HEK293T (cell line): ENCODE measurements around the gene POFUT2.

Source experiments
- CTCF ChIA-PET: fragments of 350-600 bp; formaldehyde crosslinking; extraction: SDS; loops from one replicate; lab custom pipeline; 2021; ENCODE audit warnings: antibody characterized with exemption, inconsistent platforms; lab: Yijun Ruan, JAX
- POLR2A ChIA-PET: fragments of 350-600 bp; formaldehyde crosslinking; extraction: SDS; loops from one replicate; lab custom pipeline; 2020; ENCODE audit warnings: antibody characterized with exemption, inconsistent platforms; lab: Yijun Ruan, JAX
- DNase-seq: peaks from one replicate; pipeline ENCODE4 v3.0.0; 2012; ENCODE audit warnings: mixed read lengths; ENCODE audit errors: extremely low spot score
- ARNT ChIP-seq: fragments of 450-650 bp; IDR thresholded peaks from 2 replicates; pipeline ENCODE4 v1.6.1; 2017; ENCODE audit warnings: mild to moderate bottlenecking
- BHLHE40 ChIP-seq: fragments of 450-650 bp; IDR thresholded peaks from 2 replicates; pipeline ENCODE4 v1.6.1; 2016; ENCODE audit warnings: mild to moderate bottlenecking, moderate library complexity, borderline replicate concordance
- CTBP1 ChIP-seq: fragments of 450-650 bp; IDR thresholded peaks from 2 replicates; pipeline ENCODE4 v1.6.1; 2016; ENCODE audit warnings: borderline replicate concordance
- ELF4 ChIP-seq: fragments of 450-650 bp; IDR thresholded peaks from 2 replicates; pipeline ENCODE4 v1.6.1; 2017; ENCODE audit warnings: antibody characterized with exemption
- FOXA1 ChIP-seq: fragments of 450-650 bp; IDR thresholded peaks from 2 replicates; pipeline ENCODE4 v1.6.1; 2016; ENCODE audit warnings: mild to moderate bottlenecking
- FOXK2 ChIP-seq: fragments of 450-650 bp; IDR thresholded peaks from 2 replicates; pipeline ENCODE4 v1.6.1; 2016; ENCODE audit warnings: mild to moderate bottlenecking
- FOXM1 ChIP-seq: fragments of 450-650 bp; IDR thresholded peaks from 2 replicates; pipeline ENCODE4 v1.6.1; 2017; ENCODE audit warnings: mild to moderate bottlenecking, borderline replicate concordance
- HDGF ChIP-seq: fragments of 450-650 bp; IDR thresholded peaks from 2 replicates; pipeline ENCODE4 v1.6.1; 2017; ENCODE audit warnings: antibody characterized with exemption, borderline replicate concordance
- L3MBTL2 ChIP-seq: fragments of 450-650 bp; conservative IDR thresholded peaks from 2 replicates; pipeline ENCODE4 v1.6.1; 2016; ENCODE audit warnings: mild to moderate bottlenecking
- LEF1 ChIP-seq: fragments of 450-650 bp; IDR thresholded peaks from 2 replicates; pipeline ENCODE4 v1.6.1; 2017; ENCODE audit warnings: mild to moderate bottlenecking, borderline replicate concordance
- NFRKB ChIP-seq: fragments of 450-650 bp; IDR thresholded peaks from 2 replicates; pipeline ENCODE4 v1.6.1; 2016; ENCODE audit warnings: mild to moderate bottlenecking, moderate library complexity
- PKNOX1 ChIP-seq: fragments of 450-650 bp; IDR thresholded peaks from 2 replicates; pipeline ENCODE4 v1.6.1; 2016
- SP1 ChIP-seq: fragments of 450-650 bp; IDR thresholded peaks from 2 replicates; pipeline ENCODE4 v1.6.1; 2017
- SUZ12 ChIP-seq: fragments of 450-650 bp; IDR thresholded peaks from 2 replicates; pipeline ENCODE4 v1.6.1; 2016; ENCODE audit warnings: mild to moderate bottlenecking
- TARDBP ChIP-seq: fragments of 450-650 bp; IDR thresholded peaks from 2 replicates; pipeline ENCODE4 v1.6.1; 2016
- ZNF384 ChIP-seq: fragments of 450-650 bp; IDR thresholded peaks from 2 replicates; pipeline ENCODE4 v1.6.1; 2016

The POFUT2 gene

GRCh38 chr21:45286671-45287437 lies 841 bp downstream of the POFUT2 start:
- CTCF ChIA-PET, result no interaction called here
- TF ChIP-seq FOXA1 (no peak), BHLHE40 (no peak), HDGF (no peak), ARNT (no peak), TARDBP (no peak), PKNOX1 (no peak), LEF1 (no peak), ZNF384 (no peak), CTBP1 (no peak), FOXK2 (no peak), FOXM1 (no peak), ELF4 (no peak), SP1 (no peak)
- POLR2A ChIA-PET, result interaction anchor here (0.9 kb wide), 1 partner anchor 332 kb away, joined by 3 read pairs; no protein-coding TSS in a partner anchor
- no peak for DNase-seq

GRCh38 chr21:45285266-45285931 lies 2.3 kb downstream of the POFUT2 start:
- DNase-seq, result no peak
- CTCF ChIA-PET, result no interaction called here
- POLR2A ChIA-PET, result no interaction called here
- TF ChIP-seq ELF4, result no peak
- TF ChIP-seq LEF1, result no peak
- no peak for TF ChIP-seq SP1
- no peak for TF ChIP-seq FOXA1
- no peak for TF ChIP-seq ARNT
- TF ChIP-seq CTBP1, result no peak
- no peak for TF ChIP-seq FOXM1
- no peak for TF ChIP-seq TARDBP
- TF ChIP-seq HDGF, result no peak
- no peak for TF ChIP-seq ZNF384

GRCh38 chr21:45284456-45284741 lies 3.3 kb downstream of the POFUT2 start:
- TF ChIP-seq HDGF (no peak), CTBP1 (no peak), PKNOX1 (no peak), FOXA1 (no peak), ARNT (no peak), SP1 (no peak), FOXK2 (no peak), L3MBTL2 (no peak), ZNF384 (no peak), LEF1 (no peak), SUZ12 (no peak), ELF4 (no peak), TARDBP (no peak), BHLHE40 (no peak), NFRKB (no peak), FOXM1 (no peak)
- no peak for DNase-seq
- ChIA-PET POLR2A (no interaction called here), CTCF (no interaction called here)

- DNase-seq, result no peak
- POLR2A ChIA-PET, result no interaction called here
- CTCF ChIA-PET, result no interaction called here
- no peak for TF ChIP-seq PKNOX1
- no peak for TF ChIP-seq HDGF
- no peak for TF ChIP-seq NFRKB
- no peak for TF ChIP-seq SUZ12
- no peak for TF ChIP-seq ELF4
- no peak for TF ChIP-seq TARDBP
- TF ChIP-seq BHLHE40, result no peak
- TF ChIP-seq FOXA1, result no peak
- no peak for TF ChIP-seq SP1
- no peak for TF ChIP-seq ZNF384
- no peak for TF ChIP-seq L3MBTL2
- TF ChIP-seq LEF1, result no peak
- TF ChIP-seq ARNT, result no peak
- no peak for TF ChIP-seq FOXK2
- no peak for TF ChIP-seq CTBP1
These were observed 3.9 kb downstream of the POFUT2 start for GRCh38 chr21:45283611-45284455.

- no peak for TF ChIP-seq ELF4
- TF ChIP-seq ARNT, result no peak
- DNase-seq, result no peak
- CTCF ChIA-PET, result no interaction called here
- POLR2A ChIA-PET, result no interaction called here
These were observed 4.6 kb downstream of the POFUT2 start for GRCh38 chr21:45283035-45283610.
